DOHH2 (cell line): ENCODE data around the gene MICAL2.

ENCODE experiments used
- CTCF ChIP-seq: fragments of 200-600 bp; sonication (generic); IDR thresholded peaks from one replicate; pipeline ENCODE4 v1.5.1; 2014; ENCODE audit warnings: antibody characterized with exemption, mild to moderate bottlenecking, low read depth, low read length; ENCODE audit not compliant: poor library complexity, severe bottlenecking
- EZH2phosphoT487 ChIP-seq: fragments of 200-600 bp; sonication (generic); IDR thresholded peaks from 2 replicates; pipeline ENCODE4 v1.6.1; 2017; ENCODE audit warnings: borderline replicate concordance, mild to moderate bottlenecking, antibody characterized with exemption, low read length, moderate library complexity, mixed read lengths

- TF ChIP-seq CTCF (no peak), EZH2phosphoT487 (no peak)
Measured at GRCh38 chr11:12137005-12137690, 26.8 kb downstream of the MICAL2 start.
